HG03342 (cell line): Measurements from ENCODE around the gene FNDC5.

ENCODE experiments used
- ATAC-seq: cut with Tn5 transposase; IDR thresholded peaks from one replicate; pipeline ENCODE4 v1.9.1; 2021; ENCODE audit warnings: mild to moderate bottlenecking, moderate library complexity; ENCODE audit not compliant: unreplicated experiment

The FNDC5 gene

GRCh38 chr1:32867151-32867550 is 3.6 kb downstream of the FNDC5 start:
- no peak for ATAC-seq

GRCh38 chr1:32865639-32866405 is 4.9 kb downstream of the FNDC5 start:
- ATAC-seq = no peak

GRCh38 chr1:32864375-32865019 is 6.2 kb downstream of the FNDC5 start:
- ATAC-seq = no peak

- ATAC-seq = no peak
Measured at GRCh38 chr1:32863881-32864245, 6.8 kb downstream of the FNDC5 start.

GRCh38 chr1:32863218-32863880 is 7.4 kb downstream of the FNDC5 start:
- ATAC-seq = no peak

- no peak for ATAC-seq
Measured at GRCh38 chr1:32861904-32862695, 8.6 kb downstream of the FNDC5 start.

GRCh38 chr1:32860566-32860965 is 10.1 kb downstream of the FNDC5 start:
- no peak for ATAC-seq

- ATAC-seq = no peak
Measured at GRCh38 chr1:32859915-32860314, 10.8 kb downstream of the FNDC5 start.

- no peak for ATAC-seq
Measured at GRCh38 chr1:32858791-32859190, 11.9 kb downstream of the FNDC5 start.

GRCh38 chr1:32858136-32858535 is 12.6 kb downstream of the FNDC5 start:
- ATAC-seq = no peak

- no peak for ATAC-seq
Measured at GRCh38 chr1:32855861-32856617, 14.7 kb downstream of the FNDC5 start.

- no peak for ATAC-seq
Measured at GRCh38 chr1:32848354-32849063, 22.2 kb downstream of the FNDC5 start.

- ATAC-seq = no peak
Measured at GRCh38 chr1:32831878-32832277, 38.8 kb downstream of the FNDC5 start.

GRCh38 chr1:32830092-32830852 is 40.4 kb downstream of the FNDC5 start:
- ATAC-seq = no peak

GRCh38 chr1:32828341-32828740 is 42.4 kb downstream of the FNDC5 start:
- no peak for ATAC-seq

GRCh38 chr1:32825181-32825580 is 45.5 kb downstream of the FNDC5 start:
- ATAC-seq = no peak

GRCh38 chr1:32818804-32819541 is 51.7 kb downstream of the FNDC5 start:
- peak; percentile 36 for ATAC-seq
